ENCODE results near the gene LLGL1. TPM values are rescaled to one million over a fixed set of nuclear protein-coding genes. Genes with fewer than 3 reads are reported as not detected.

The LLGL1 gene
- total RNA-seq, 1 donor from 2014 or later, result 45.0 TPM

GRCh38 chr17:18259621-18260331, 34.3 kb downstream of the LLGL1 start:
- Mint-ChIP-seq H3K27me3 (ENCODE audit: unreplicated experiment) (no peaks in the 10 kb centered on the region), H3K4me3 (ENCODE audit: unreplicated experiment) (peak overlapping the region; percentile 78), H3K36me3 (ENCODE audit: unreplicated experiment) (peaks cover 6% of the 10 kb centered on the region), H3K27ac (ENCODE audit: unreplicated experiment) (peak overlapping the region; percentile 52), H3K9me3 (ENCODE audit: unreplicated experiment) (no peaks in the 10 kb centered on the region), H3K4me1 (ENCODE audit: unreplicated experiment) (peaks cover 35% of the 10 kb centered on the region)
- DNase-seq (ENCODE audit: extremely low spot score, unreplicated experiment), result no peak
- no peak for TF ChIP-seq CTCF (IDR thresholded peaks at IDR 0.05)

- Mint-ChIP-seq H3K4me3 (ENCODE audit: unreplicated experiment) (peak within 1 kb of the TSS; percentile 78), H3K9me3 (ENCODE audit: unreplicated experiment) (no peaks in the 10 kb centered on the region), H3K4me1 (ENCODE audit: unreplicated experiment) (peaks cover 35% of the 10 kb centered on the region), H3K36me3 (ENCODE audit: unreplicated experiment) (peaks cover 10% of the 10 kb centered on the region), H3K27ac (ENCODE audit: unreplicated experiment) (peak within 1 kb of the TSS; percentile 67), H3K27me3 (ENCODE audit: unreplicated experiment) (no peaks in the 10 kb centered on the region)
- no peak for TF ChIP-seq CTCF (IDR thresholded peaks at IDR 0.05)
- DNase-seq (ENCODE audit: extremely low spot score, unreplicated experiment), result peak; percentile 96
Observed at GRCh38 chr17:18260332-18261145, 35.1 kb downstream of the LLGL1 start, which contains the start of gene MIEF2. Gene MIEF2, plus strand, starts transcription at chr17:18260662. Its CDS starts 2,059 bp downstream, at chr17:18262721.

- peak overlapping the region; percentile 78 for H3K4me3 Mint-ChIP-seq (ENCODE audit: unreplicated experiment)
- TF ChIP-seq CTCF (IDR thresholded peaks at IDR 0.05), result no peak
- no peaks in the 10 kb centered on the region for H3K27me3 Mint-ChIP-seq (ENCODE audit: unreplicated experiment)
- H3K36me3 Mint-ChIP-seq (ENCODE audit: unreplicated experiment), result peaks cover 10% of the 10 kb centered on the region
- no peak for DNase-seq (ENCODE audit: extremely low spot score, unreplicated experiment)
- peaks cover 35% of the 10 kb centered on the region for H3K4me1 Mint-ChIP-seq (ENCODE audit: unreplicated experiment)
- no peaks in the 10 kb centered on the region for H3K9me3 Mint-ChIP-seq (ENCODE audit: unreplicated experiment)
- peak overlapping the region; percentile 67 for H3K27ac Mint-ChIP-seq (ENCODE audit: unreplicated experiment)
Observed at GRCh38 chr17:18261146-18261515, 35.7 kb downstream of the LLGL1 start.

GRCh38 chr17:18261659-18262058, 36.2 kb downstream of the LLGL1 start:
- peaks cover 35% of the 10 kb centered on the region for H3K4me1 Mint-ChIP-seq (ENCODE audit: unreplicated experiment)
- peak overlapping the region; percentile 78 for H3K4me3 Mint-ChIP-seq (ENCODE audit: unreplicated experiment)

More at GRCh38 chr17:18261659-18262058, 36.2 kb downstream of the LLGL1 start:
- Mint-ChIP-seq H3K36me3 (ENCODE audit: unreplicated experiment) (peaks cover 10% of the 10 kb centered on the region), H3K27ac (ENCODE audit: unreplicated experiment) (peak overlapping the region; percentile 67), H3K27me3 (ENCODE audit: unreplicated experiment) (no peaks in the 10 kb centered on the region), H3K9me3 (ENCODE audit: unreplicated experiment) (no peaks in the 10 kb centered on the region)
- DNase-seq (ENCODE audit: extremely low spot score, unreplicated experiment), result no peak
- TF ChIP-seq CTCF (IDR thresholded peaks at IDR 0.05), result no peak
